ENCODE measurements around the gene YIPF7. TPM values are rescaled to one million over a fixed set of nuclear protein-coding genes. Genes with fewer than 3 reads are reported as not detected.

Gene YIPF7
- total RNA-seq, 1 donor from 2014 or later, result 0.47 TPM

DNA sequence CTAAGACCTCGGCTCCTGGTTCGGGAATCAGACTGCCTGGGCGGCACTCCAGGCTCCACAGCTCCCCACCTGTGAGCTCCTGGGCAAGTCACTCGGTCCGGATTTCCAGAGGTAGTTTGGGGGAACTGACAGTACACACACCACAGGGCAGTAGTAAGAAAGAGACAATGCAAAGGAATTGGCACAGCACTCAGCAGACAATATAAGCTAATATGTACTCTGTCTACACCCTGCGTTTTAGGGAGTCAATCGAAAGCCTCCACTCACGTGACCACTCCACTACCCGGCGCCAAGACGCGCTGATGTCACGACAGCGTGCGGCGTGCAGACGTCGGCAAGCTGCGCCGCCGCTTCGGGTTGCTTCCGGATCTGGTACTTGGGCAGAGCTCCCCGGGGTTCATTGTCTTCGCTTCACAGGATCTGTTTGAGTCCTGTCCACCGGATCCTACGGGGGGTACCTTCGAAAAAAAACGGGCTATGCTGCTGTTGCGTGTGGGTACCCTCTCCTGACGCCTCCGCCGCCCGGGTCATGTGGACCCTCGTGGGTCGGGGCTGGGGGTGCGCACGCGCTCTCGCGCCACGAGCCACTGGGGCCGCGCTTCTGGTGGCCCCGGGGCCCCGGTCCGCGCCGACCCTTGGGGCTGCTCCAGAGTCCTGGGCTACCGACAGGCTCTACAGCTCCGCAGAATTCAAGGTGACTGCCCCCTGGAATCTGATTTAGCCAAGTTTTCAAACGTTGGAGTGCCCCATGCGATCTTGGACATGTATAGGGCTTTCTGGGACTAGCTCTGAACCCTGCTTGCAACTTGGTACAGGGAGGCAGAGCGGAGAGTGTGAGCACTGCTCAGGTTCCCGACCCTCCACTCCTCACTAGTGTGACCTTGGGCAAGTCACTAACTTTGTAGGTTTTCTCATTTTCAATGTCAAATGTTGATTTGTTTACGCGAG lies 26.9 kb upstream of the YIPF7 start, which contains the start of gene GUF1:
GUF1 (plus strand) TSS at position 327 of the 948 bp plus-strand sequence; CDS start at position 530, 203 bp downstream.
- Mint-ChIP-seq H3K36me3 (ENCODE audit: low read depth) (no peaks in the 10 kb centered on the region), H3K9me3 (no peaks in the 10 kb centered on the region), H3K4me3 (peak within 1 kb of the TSS; percentile 98), H3K27me3 (ENCODE audit: low read depth) (peaks cover 6% of the 10 kb centered on the region), H3K27ac (ENCODE audit: unreplicated experiment) (peak within 1 kb of the TSS; percentile 98), H3K4me1 (peaks cover 29% of the 10 kb centered on the region)
- TF ChIP-seq, protein P1, sequence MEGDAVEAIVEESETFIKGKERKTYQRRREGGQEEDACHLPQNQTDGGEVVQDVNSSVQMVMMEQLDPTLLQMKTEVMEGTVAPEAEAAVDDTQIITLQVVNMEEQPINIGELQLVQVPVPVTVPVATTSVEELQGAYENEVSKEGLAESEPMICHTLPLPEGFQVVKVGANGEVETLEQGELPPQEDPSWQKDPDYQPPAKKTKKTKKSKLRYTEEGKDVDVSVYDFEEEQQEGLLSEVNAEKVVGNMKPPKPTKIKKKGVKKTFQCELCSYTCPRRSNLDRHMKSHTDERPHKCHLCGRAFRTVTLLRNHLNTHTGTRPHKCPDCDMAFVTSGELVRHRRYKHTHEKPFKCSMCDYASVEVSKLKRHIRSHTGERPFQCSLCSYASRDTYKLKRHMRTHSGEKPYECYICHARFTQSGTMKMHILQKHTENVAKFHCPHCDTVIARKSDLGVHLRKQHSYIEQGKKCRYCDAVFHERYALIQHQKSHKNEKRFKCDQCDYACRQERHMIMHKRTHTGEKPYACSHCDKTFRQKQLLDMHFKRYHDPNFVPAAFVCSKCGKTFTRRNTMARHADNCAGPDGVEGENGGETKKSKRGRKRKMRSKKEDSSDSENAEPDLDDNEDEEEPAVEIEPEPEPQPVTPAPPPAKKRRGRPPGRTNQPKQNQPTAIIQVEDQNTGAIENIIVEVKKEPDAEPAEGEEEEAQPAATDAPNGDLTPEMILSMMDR (conservative IDR thresholded peaks at IDR 0.05), result peak; percentile 18
- DNase-seq (ENCODE audit: low read depth, low spot score), result peak; percentile 74

GRCh38 chr4:44675366-44675765 lies 23.9 kb upstream of the YIPF7 start:
- Mint-ChIP-seq H3K4me3 (peak overlapping the region; percentile 23), H3K27ac (ENCODE audit: unreplicated experiment) (no peak overlapping the region), H3K4me1 (peaks cover 20% of the 10 kb centered on the region), H3K9me3 (no peaks in the 10 kb centered on the region), H3K36me3 (ENCODE audit: low read depth) (no peaks in the 10 kb centered on the region), H3K27me3 (ENCODE audit: low read depth) (peaks cover 24% of the 10 kb centered on the region)
- TF ChIP-seq, protein P1 (conservative IDR thresholded peaks at IDR 0.05), result no peak
- DNase-seq (ENCODE audit: low read depth, low spot score), result no peak

GRCh38 chr4:44674471-44674870 lies 23.0 kb upstream of the YIPF7 start:
- no peak for DNase-seq (ENCODE audit: low read depth, low spot score)
- TF ChIP-seq, protein P1 (conservative IDR thresholded peaks at IDR 0.05), result no peak
- Mint-ChIP-seq H3K4me3 (no peak overlapping the region), H3K27ac (ENCODE audit: unreplicated experiment) (no peak overlapping the region), H3K27me3 (ENCODE audit: low read depth) (peaks cover 28% of the 10 kb centered on the region), H3K4me1 (peaks cover 13% of the 10 kb centered on the region), H3K36me3 (ENCODE audit: low read depth) (no peaks in the 10 kb centered on the region), H3K9me3 (no peaks in the 10 kb centered on the region)

GRCh38 chr4:44671636-44672035 lies 20.2 kb upstream of the YIPF7 start:
- H3K27me3 Mint-ChIP-seq (ENCODE audit: low read depth), result peaks cover 36% of the 10 kb centered on the region
- H3K36me3 Mint-ChIP-seq (ENCODE audit: low read depth), result no peaks in the 10 kb centered on the region
- H3K27ac Mint-ChIP-seq (ENCODE audit: unreplicated experiment), result no peak overlapping the region
- no peaks in the 10 kb centered on the region for H3K4me1 Mint-ChIP-seq
- TF ChIP-seq, protein P1 (conservative IDR thresholded peaks at IDR 0.05), result no peak
- no peak overlapping the region for H3K4me3 Mint-ChIP-seq
- H3K9me3 Mint-ChIP-seq, result no peaks in the 10 kb centered on the region
- no peak for DNase-seq (ENCODE audit: low read depth, low spot score)

DNA sequence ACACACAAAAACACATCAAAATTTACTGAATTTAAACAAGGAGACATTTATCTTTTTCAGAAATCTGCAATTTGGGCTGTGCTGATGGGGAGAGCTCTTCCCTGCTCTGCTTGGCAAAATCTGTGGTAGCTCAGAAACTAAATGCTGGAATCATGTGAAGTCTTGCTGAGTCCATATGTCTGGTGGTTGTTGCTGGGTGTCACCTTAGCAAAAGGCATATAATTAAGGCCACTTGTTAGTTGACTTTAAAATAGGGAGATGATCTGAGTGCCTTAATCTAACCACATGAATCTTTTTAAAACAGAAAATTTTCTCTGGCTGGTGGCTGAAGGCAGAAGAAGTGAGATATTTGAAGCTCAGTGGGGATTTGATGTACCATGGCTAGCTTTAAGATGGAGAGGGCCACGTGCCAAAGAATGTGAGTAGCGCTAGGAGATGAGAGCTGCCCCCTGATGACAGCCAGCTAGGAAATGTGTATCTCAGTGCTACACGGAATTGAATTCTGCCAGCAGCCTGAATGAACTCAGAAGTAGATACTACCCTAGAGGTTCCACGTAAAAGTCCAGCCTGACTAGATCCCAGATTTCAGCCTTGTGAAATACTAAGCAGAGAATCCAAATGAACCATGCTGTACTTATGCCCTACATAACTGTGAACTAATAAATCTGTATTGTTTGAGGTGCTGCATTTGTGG lies 19.2 kb upstream of the YIPF7 start:
- H3K4me3 Mint-ChIP-seq, result no peak overlapping the region
- H3K36me3 Mint-ChIP-seq (ENCODE audit: low read depth), result no peaks in the 10 kb centered on the region
- no peaks in the 10 kb centered on the region for H3K4me1 Mint-ChIP-seq
- H3K27ac Mint-ChIP-seq (ENCODE audit: unreplicated experiment), result no peak overlapping the region
- no peak for DNase-seq (ENCODE audit: low read depth, low spot score)
- peaks cover 36% of the 10 kb centered on the region for H3K27me3 Mint-ChIP-seq (ENCODE audit: low read depth)
- TF ChIP-seq, protein P1 (conservative IDR thresholded peaks at IDR 0.05), result no peak
- no peaks in the 10 kb centered on the region for H3K9me3 Mint-ChIP-seq
